DMS53 treated with DMSO at 0.1 percent for 48 hours (cell line): Measurements from ENCODE around the gene HENMT1.
A peak's percentile ranks its signal among the peaks of the same experiment; 100 is the strongest.
"Not testable (repeated sequence)": the region's sequence is repeated elsewhere in the genome, so short reads cannot be mapped to it uniquely, and the experiment has no call there.

Experiments used
- DNase-seq: peaks from one replicate; lab custom pipeline; 2025; ENCODE audit not compliant: unreplicated experiment; lab: John Stamatoyannopoulos, UW

The HENMT1 gene

DNA sequence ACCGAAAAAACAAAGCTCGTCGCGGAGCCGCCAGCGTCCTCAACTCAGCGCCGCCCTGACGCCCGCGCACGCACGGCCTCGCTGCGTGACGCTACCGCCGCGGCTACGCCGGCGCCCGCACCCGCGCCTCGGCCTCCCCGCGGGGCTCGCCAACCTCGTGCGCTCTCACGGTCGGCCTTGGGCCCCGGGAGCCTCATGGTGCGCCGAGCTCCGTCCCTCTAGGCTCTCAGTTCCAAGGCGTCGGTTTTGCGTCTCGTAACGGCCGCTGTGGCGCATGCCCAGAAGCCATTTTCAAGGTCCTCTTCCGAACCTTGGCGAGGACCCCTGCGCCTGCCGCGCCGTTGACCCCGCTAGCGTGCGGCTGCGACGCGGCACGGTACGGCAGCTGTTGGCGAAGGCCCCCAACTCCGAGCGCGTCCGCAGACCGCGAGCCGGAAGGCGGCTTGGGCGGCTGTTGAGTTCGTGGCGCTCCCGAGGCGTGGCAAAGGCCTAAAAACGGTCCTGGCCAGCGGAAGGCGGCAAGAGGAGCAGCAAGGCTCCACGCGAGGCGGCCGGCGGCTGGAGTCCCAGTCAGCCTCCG is at the start of gene HENMT1:
HENMT1 (minus strand) TSS at position 64 of the 580 bp plus-strand sequence. CDS start 1,209 bp downstream, outside the sequence.
- DNase-seq = peak; percentile 48

- DNase-seq = no peak
Measured at GRCh38 chr1:108708691-108709660, 48.1 kb upstream of the HENMT1 start.

GRCh38 chr1:108706643-108707042 is 45.8 kb upstream of the HENMT1 start:
- DNase-seq = no peak

- no peak for DNase-seq
Measured at GRCh38 chr1:108704496-108704895, 43.6 kb upstream of the HENMT1 start.

DNA sequence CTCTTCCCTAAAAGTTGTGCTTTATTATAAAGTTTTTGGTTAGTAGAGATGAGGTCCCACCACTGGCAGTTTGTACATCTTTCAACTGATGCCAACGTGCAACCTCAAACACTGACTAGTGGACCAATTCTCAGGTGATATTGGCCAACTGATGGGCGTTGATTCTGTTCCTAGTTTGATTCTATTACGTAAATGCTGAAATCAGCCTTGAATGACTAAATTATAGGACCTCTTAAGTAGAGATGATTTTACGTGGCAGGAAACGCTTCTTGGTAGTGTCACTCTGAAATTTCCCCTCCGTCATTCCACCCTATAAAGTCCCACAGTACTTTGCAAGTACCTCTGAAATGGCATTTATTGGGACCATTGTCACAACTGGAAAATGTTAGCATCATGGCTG is 43.0 kb upstream of the HENMT1 start:
- DNase-seq = no peak

DNA sequence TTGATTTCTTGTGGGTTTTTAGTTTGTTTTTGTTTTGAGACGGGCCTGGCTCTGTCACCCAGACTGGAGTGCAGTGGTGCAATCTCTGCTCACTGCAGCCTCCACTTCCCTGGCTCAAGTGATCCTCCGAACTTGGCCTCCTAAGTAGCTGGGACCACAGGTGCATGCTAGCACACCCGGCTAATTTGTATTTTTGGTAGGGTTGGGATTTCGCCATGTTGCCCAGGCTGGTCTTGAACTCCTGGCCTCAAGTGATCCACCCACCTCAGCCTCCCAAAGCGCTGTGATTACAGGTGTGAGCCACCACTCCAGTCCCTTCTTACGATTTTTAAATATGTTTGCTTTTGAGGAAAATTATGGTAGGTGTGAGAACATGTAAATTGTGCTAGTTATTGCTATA is 41.2 kb upstream of the HENMT1 start:
- DNase-seq = not testable (repeated sequence)

DNA sequence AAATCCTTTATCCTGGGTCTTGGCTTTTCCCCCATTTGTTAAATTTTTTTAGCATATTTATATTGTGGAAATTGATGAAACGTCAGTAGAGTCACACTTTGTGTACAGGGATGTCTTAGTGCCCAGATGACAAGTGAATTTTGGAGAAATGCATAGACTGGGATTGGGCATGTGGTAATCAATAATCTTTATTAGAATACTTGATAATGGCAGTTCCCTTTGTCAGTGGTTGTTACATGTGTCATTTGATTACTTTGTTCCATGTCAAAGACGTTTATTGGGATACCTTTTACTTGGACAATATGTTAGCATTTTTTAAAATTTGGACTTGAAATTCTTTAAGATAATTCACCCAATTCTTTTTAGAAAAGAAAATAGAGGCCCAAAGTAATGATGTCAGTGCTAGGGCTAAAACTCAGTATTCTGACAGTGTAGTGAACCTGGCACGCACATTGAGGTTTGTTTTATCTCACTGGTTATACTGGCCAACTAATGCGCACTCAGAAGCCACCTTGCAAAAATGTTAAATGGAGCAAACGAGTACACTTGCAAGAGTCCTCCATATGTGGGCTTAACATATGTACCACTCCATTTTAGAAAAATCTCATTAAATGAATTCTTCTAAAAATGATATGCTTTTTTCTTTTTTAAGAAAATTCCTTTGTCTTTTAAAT is 40.4 kb upstream of the HENMT1 start:
- DNase-seq = no peak

GRCh38 chr1:108699375-108700332 is 38.8 kb upstream of the HENMT1 start:
- DNase-seq = no peak

DNA sequence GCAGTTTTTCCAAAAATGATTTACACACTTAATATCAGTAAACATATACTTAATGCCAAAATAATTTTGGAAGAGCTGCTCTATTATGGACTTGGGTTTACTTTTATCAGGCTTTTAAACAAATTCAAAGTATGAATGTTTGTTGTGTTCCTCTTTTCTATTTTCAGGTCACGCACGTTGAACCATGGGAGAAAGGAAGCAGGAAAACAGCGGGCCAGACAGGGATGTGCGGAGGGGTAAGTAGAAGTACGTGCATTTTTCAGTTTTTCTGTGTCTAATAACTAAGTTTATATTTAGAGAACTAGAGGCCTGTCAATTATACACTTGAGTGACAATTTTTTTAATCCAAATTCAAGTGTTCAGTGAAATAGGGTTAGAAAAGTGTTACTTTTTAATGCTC is 34.6 kb upstream of the HENMT1 start:
- no peak for DNase-seq

DNA sequence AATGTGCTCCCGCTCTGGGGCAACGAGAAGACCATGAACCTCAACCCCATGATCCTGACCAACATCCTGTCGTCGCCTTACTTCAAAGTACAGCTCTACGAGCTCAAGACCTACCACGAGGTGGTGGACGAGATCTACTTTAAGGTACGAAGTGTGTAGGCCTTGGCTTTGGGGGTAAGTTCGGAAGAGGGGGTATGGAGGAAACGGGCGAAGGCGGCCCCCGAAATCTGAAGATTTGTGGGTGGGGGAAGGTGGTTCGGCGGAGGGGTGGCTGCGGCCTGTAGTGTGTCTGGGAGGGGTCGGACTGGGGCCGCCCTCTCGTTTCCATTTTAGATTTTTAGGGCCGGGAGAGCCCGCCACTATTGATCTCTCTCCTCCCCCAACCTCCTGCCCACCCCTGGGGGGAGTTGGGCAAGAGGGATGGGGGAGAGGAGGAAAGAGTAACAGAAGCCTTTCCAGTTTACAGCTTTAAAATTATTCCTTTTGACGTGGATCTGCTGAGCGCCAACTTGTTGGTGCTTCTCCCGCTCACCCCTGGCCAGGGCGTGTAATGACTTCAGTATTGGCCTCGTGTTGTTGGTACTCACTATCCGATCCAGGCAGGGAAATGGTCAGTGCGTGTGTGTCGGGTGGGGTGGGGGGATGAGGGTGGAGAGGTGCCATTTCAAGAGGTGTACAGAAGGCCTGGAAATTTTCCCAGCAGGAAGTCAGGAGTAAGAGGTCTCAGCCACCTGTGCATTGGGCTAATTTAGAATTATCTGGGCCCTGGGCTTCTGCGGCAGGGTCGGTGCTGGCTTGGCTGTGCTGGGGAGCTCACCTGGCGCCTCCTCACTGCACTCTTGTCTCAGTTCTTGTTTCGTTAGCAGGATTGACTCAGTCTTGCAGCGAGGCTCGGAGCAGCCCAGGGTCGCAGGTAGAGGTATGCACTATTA is 32.1 kb upstream of the HENMT1 start:
- no peak for DNase-seq

DNA sequence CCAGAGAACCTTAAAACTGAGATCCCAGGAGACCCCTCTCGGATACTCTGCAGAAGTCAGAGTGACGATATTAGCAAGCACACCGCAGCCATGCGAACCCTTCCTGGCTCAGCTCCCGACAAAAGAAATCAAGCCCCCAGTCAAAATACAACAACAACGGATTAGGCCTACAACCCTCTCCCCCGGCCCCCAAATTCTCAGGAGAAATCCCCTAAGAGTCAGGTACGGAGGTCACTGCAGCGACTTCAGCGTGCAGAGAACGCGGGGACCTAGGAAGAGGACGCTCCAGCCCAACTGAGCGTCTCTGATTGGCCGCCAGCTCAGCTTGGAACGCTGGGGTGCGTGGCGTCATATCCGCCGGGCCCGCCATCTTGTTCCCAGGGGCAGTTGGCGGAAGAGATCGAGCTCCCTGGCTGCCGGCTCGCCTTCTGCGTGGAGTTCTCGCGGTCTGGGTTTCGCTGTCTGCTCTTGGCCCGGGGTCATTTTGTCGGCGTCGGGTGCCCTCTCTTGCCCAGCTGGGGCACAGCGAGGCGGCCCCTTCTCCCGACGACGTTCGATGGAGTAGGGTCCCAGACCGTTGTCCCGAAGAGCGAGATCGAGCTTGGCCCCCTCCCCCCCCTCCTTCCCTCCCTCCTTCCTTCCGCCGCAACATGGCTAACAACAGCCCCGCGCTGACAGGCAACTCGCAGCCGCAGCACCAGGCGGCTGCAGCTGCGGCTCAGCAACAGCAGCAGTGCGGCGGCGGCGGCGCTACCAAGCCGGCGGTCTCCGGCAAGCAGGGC is 31.2 kb upstream of the HENMT1 start, which contains the start of gene PRPF38B:
PRPF38B (plus strand) TSS at position 369 of the 782 bp plus-strand sequence; CDS start at position 651, 282 bp downstream.
- DNase-seq = peak; percentile 87

DNA sequence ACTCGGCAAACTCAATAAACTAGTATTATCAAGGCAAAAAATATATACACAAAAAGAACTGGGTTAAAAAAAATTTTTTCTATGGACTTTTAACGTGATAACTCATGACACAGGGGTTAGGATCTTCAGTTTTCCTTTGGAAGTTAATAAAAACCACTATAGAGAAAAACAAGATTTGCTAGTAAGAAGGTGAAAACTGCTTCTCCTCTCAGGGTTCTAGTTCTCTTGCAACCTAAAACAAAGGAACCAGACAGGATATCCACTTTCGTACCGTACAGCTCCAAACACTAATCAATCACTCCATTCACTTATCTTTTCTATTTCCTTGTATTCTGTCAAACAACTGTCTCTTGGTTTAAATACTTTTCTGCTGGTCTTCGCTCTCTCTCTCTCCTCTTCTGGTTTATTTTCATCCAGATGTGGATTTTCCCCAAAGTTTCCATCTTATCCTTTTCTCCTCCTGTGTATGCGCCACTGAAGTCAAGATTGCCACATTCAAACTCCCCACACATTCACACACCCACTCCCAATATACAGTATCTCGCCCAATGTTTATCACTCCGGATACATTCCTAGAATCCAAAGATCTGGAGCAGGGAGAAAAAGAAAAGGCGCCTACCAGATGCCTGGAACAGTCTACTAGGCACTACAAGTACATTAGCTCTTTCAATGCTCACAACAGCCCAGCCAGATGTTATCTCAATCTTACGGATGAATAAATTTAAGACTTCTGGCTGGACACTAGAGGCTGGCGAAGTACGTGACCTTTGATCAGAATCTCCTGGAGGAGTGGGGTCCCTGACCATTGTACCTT is 30.4 kb upstream of the HENMT1 start:
- no peak for DNase-seq

GRCh38 chr1:108686614-108687313 is 25.9 kb upstream of the HENMT1 start:
- no peak for DNase-seq

DNA sequence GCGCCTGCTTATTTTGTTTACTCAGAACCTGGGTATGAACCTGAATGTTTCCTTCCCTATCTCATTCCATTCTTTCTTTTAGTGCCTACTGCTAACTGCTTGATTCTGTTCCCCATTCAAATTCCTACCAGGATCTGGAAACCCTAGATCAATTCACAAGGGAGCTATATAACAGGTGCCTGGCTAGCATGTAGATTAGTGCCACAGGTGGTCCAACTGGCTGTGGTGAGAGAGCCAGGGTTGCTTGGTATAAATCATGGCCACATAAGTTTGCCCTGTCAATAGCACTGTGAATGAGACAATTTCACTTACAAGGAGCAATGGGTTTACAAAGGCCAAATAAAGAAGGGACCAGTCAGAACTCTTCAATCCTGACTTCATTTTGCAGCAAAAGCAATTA is 24.6 kb upstream of the HENMT1 start:
- no peak for DNase-seq

DNA sequence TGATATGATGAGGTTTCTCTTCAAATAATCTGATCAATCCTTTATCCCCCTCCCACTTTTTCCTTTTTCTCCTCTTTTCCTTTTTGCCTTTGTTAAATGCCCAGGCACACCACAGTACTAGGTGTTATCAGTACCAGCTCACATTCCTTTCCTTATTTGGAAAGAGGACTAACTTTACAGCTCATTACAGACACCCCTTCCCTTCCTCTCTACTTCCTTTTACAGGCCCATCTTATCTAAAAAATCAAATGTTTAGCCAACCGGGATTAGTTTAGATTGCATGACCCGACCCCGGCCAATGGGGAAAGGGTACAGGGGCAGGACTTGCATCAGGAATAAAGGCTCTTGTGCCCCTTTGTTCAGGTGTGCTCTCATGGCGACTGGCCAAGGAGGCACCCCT is 20.8 kb upstream of the HENMT1 start:
- not testable (repeated sequence) for DNase-seq

DNA sequence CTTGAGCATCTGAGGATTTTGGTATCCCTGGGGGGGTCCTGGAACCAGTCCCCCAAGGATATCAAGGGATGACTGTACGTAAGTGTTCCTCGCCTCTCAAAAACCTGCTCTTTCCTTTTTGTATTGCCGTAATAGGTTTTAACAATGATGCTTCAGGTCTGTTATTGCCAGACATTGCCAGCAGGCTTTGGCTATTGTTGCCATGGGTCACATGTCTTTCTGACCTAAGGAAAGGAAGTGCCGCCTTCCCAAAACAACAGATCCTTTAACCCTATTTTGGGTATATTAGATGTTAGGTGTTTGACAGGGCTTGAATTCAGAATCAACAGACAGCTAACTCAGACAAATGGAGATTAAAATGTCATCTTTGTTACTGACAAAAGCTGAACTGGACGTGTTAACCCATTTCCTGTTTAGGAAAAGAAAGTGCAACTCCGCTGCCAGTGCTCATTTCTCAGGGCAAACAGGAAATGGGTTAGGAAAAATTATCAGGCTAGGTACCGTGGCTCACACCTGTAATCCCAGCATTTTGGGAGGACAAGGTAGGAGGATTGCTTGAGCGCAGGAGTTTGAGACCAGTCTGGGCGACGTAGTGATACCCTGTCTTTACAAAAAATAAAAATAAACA is 18.8 kb upstream of the HENMT1 start:
- no peak for DNase-seq

DNA sequence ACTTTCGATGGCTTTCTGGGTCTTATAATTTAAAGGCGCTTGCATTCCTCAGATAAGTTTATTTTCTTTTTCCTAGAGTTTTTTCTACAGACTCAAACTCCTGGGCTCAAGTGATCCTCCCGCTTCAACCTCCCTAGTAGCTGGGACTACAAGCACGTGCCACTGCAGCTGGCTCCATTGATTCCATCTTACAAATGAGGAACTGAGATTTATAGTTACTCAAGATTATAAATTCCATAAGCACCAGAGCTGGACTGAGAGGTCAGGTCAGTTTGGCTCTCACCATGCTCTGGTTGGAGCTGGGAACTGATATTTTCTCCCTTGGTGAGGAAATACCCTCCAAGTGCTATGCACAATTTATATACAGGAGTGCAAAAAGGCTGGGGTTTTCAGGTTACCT is 17.8 kb upstream of the HENMT1 start:
- no peak for DNase-seq
